Measurements from ENCODE around the gene CHST1.

The CHST1 gene

GRCh38 chr11:45674481-45675190, 9.2 kb upstream of the CHST1 start:
- no peak for DNase-seq (ENCODE audit: low read depth)

- no peak for DNase-seq (ENCODE audit: low read depth)
Observed at GRCh38 chr11:45673441-45673840, 8.0 kb upstream of the CHST1 start.

GRCh38 chr11:45672593-45672992, 7.2 kb upstream of the CHST1 start:
- DNase-seq (ENCODE audit: low read depth), result no peak

GRCh38 chr11:45671246-45672171, 6.1 kb upstream of the CHST1 start:
- no peak for DNase-seq (ENCODE audit: low read depth)

GRCh38 chr11:45670386-45671135, 5.1 kb upstream of the CHST1 start:
- DNase-seq (ENCODE audit: low read depth), result no peak

GRCh38 chr11:45669956-45670355, 4.5 kb upstream of the CHST1 start:
- DNase-seq (ENCODE audit: low read depth), result no peak

GRCh38 chr11:45669146-45669545, 3.7 kb upstream of the CHST1 start:
- no peak for DNase-seq (ENCODE audit: low read depth)

- no peak for DNase-seq (ENCODE audit: low read depth)
Observed at GRCh38 chr11:45667929-45668680, 2.7 kb upstream of the CHST1 start.

GRCh38 chr11:45666648-45667642, 1.5 kb upstream of the CHST1 start:
- DNase-seq (ENCODE audit: low read depth), result no peak

GRCh38 chr11:45665933-45666647, 668 bp upstream of the CHST1 start:
- no peak for DNase-seq (ENCODE audit: low read depth)

- DNase-seq (ENCODE audit: low read depth), result no peak
Observed at GRCh38 chr11:45664376-45665205, 831 bp downstream of the CHST1 start.

GRCh38 chr11:45663486-45664375, 1.7 kb downstream of the CHST1 start:
- no peak for DNase-seq (ENCODE audit: low read depth)

- DNase-seq (ENCODE audit: low read depth), result no peak
Observed at GRCh38 chr11:45662665-45663485, 2.5 kb downstream of the CHST1 start.

- no peak for DNase-seq (ENCODE audit: low read depth)
Observed at GRCh38 chr11:45662096-45662664, 3.2 kb downstream of the CHST1 start.

GRCh38 chr11:45661439-45662055, 3.9 kb downstream of the CHST1 start:
- no peak for DNase-seq (ENCODE audit: low read depth)

- DNase-seq (ENCODE audit: low read depth), result no peak
Observed at GRCh38 chr11:45660729-45661438, 4.5 kb downstream of the CHST1 start.

Data from stimulated activated CD4-positive, alpha-beta T cell treated with anti-CD3 and anti-CD28 coated beads, Interleukin-2, amount 100 ng/mL, for 4 hours (primary cell).